Esophagus muscularis mucosa (tissue), 3 donors: ENCODE data around the gene PON1.

Source experiments
- CTCF ChIP-seq, 3 experiments: fragments of 200-600 bp in 2 of 3; fragments of 450-650 bp in 1 of 3; sonication (generic) in 2 of 3; IDR thresholded peaks; one replicate each; pipeline ENCODE4 v1.5.1; 2017 to 2019; ENCODE audit warnings: antibody characterized with exemption in 3 of 3, mild to moderate bottlenecking in 2 of 3, moderate library complexity in 1 of 3
- POLR2A ChIP-seq: fragments of 450-650 bp; IDR thresholded peaks from one replicate; pipeline ENCODE4 v1.6.1; 2017; ENCODE audit warnings: antibody characterized with exemption, moderate library complexity, mild to moderate bottlenecking, low read depth
- POLR2AphosphoS5 ChIP-seq, 2 donors: sonication (generic); formaldehyde crosslinking; IDR thresholded peaks; one replicate each; pipeline ENCODE4 v1.6.1; 2017; ENCODE audit warnings: antibody characterized with exemption in 2 of 2

GRCh38 chr7:95335093-95335492 lies 10.8 kb upstream of the PON1 start:
- no peak for TF ChIP-seq CTCF (IDR thresholded peaks at IDR 0.05)
- no peak for TF ChIP-seq POLR2A
- no peak for TF ChIP-seq POLR2AphosphoS5 (IDR thresholded peaks at IDR 0.05)
